HCT116 (cell line): Measurements from ENCODE around the gene FAM181B.

Experiments
- EZH2 ChIP-seq: fragments of 200-600 bp; sonication (generic); IDR thresholded peaks from 2 replicates; pipeline ENCODE4 v1.6.1; 2017; ENCODE audit warnings: antibody characterized with exemption, mixed run types
- EZH2phosphoT487 ChIP-seq: fragments of 200-600 bp; IDR thresholded peaks from 2 replicates; pipeline ENCODE4 v1.6.1; 2018; ENCODE audit warnings: antibody characterized with exemption, borderline replicate concordance
- POLR2A ChIP-seq: IDR thresholded peaks from 2 replicates; pipeline ENCODE4 v1.7.0; 2011; ENCODE audit warnings: borderline replicate concordance; ENCODE audit not compliant: insufficient read depth, insufficient read length; ENCODE audit errors: extremely low read depth
- POLR2AphosphoS5 ChIP-seq: IDR thresholded peaks from 2 replicates; pipeline ENCODE4 v1.6.1; 2011; ENCODE audit warnings: mild to moderate bottlenecking, low read depth, low read length, moderate library complexity
- RAD21 ChIP-seq: IDR thresholded peaks from 2 replicates; pipeline ENCODE4 v1.6.1; 2012; ENCODE audit warnings: low read depth, mild to moderate bottlenecking
- ZNF274 ChIP-seq: fragments of 200-500 bp; sonication (Bioruptor generic); IDR thresholded peaks from 2 replicates; pipeline ENCODE4 v1.6.1; 2014; ENCODE audit warnings: mild to moderate bottlenecking, low read depth, low read length, inconsistent platforms
- TF ChIP-seq, protein P1 (sequence below), 3 experiments: fragments of 200-600 bp in 1 of 3; sonication (generic) in 1 of 3; IDR thresholded peaks in 2 of 3; conservative IDR thresholded peaks in 1 of 3; 2 replicates each; pipeline ENCODE4 v1.5.1; 2012 to 2017; ENCODE audit warnings: low read depth in 2 of 3, low read length in 2 of 3, antibody characterized with exemption in 1 of 3, borderline replicate concordance in 1 of 3, control low read depth in 1 of 3, mild to moderate bottlenecking in 1 of 3, mixed read lengths in 1 of 3, mixed run types in 1 of 3, moderate library complexity in 1 of 3; ENCODE audit not compliant: insufficient read depth in 1 of 3
- TF ChIP-seq, protein P2 (sequence below): IDR thresholded peaks from 2 replicates; pipeline ENCODE4 v1.6.1; 2012
- TF ChIP-seq, protein P3 (sequence below): IDR thresholded peaks from 2 replicates; pipeline ENCODE4 v1.6.1; 2011; ENCODE audit warnings: mild to moderate bottlenecking, low read length, moderate library complexity; ENCODE audit not compliant: insufficient replicate concordance; ENCODE audit errors: extremely low read depth

DNA sequence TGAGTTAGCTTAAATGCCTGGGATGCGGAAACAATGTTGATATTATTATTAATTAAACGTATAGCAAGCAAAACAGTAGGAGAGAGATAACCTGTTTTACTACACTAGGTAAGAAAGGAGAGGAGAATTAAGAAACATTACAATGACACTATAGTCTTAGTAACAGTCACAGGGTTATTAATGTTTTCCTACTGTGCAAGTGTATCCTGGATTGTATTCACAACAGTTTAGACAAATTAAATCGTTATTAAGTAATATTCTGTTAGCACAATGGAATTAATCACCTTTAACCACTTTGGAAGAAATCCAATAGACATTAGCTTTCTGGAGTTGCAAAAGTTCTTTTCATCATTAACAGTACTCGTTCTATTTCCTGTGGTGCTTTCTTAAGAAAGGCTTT, 3.4 kb downstream of the FAM181B start:
- TF ChIP-seq POLR2A, result no peak
- TF ChIP-seq, protein P1, sequence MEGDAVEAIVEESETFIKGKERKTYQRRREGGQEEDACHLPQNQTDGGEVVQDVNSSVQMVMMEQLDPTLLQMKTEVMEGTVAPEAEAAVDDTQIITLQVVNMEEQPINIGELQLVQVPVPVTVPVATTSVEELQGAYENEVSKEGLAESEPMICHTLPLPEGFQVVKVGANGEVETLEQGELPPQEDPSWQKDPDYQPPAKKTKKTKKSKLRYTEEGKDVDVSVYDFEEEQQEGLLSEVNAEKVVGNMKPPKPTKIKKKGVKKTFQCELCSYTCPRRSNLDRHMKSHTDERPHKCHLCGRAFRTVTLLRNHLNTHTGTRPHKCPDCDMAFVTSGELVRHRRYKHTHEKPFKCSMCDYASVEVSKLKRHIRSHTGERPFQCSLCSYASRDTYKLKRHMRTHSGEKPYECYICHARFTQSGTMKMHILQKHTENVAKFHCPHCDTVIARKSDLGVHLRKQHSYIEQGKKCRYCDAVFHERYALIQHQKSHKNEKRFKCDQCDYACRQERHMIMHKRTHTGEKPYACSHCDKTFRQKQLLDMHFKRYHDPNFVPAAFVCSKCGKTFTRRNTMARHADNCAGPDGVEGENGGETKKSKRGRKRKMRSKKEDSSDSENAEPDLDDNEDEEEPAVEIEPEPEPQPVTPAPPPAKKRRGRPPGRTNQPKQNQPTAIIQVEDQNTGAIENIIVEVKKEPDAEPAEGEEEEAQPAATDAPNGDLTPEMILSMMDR (IDR thresholded peaks at IDR 0.05 in 2 of 3, conservative IDR thresholded peaks at IDR 0.05 in 1 of 3; ENCODE audit: borderline replicate concordance in 1 of 3, insufficient read depth in 1 of 3, low read depth in 2 of 3, low read length in 2 of 3), result no peak
- TF ChIP-seq POLR2AphosphoS5, result no peak
- no peak for TF ChIP-seq EZH2
- no peak for TF ChIP-seq ZNF274
- TF ChIP-seq RAD21, result no peak
- TF ChIP-seq, protein P2, sequence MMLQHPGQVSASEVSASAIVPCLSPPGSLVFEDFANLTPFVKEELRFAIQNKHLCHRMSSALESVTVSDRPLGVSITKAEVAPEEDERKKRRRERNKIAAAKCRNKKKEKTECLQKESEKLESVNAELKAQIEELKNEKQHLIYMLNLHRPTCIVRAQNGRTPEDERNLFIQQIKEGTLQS, result no peak
- no peak for TF ChIP-seq EZH2phosphoT487
- TF ChIP-seq, protein P3, sequence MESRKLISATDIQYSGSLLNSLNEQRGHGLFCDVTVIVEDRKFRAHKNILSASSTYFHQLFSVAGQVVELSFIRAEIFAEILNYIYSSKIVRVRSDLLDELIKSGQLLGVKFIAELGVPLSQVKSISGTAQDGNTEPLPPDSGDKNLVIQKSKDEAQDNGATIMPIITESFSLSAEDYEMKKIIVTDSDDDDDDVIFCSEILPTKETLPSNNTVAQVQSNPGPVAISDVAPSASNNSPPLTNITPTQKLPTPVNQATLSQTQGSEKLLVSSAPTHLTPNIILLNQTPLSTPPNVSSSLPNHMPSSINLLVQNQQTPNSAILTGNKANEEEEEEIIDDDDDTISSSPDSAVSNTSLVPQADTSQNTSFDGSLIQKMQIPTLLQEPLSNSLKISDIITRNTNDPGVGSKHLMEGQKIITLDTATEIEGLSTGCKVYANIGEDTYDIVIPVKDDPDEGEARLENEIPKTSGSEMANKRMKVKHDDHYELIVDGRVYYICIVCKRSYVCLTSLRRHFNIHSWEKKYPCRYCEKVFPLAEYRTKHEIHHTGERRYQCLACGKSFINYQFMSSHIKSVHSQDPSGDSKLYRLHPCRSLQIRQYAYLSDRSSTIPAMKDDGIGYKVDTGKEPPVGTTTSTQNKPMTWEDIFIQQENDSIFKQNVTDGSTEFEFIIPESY, result no peak
